Liver (tissue), 9 donors: ENCODE measurements around the gene NELFCD. TPM values are rescaled to one million over a fixed set of nuclear protein-coding genes. Genes with fewer than 3 reads are reported as not detected.

Experiments used
- DNase-seq: peaks from one replicate; pipeline ENCODE4 v3.0.0-alpha.2; 2017; ENCODE audit warnings: low spot score
- H3K27ac ChIP-seq, 2 donors: one replicate each; pipeline ENCODE4 v1.7.0; 2013; ENCODE audit warnings: inconsistent platforms in 2 of 2, low read length in 2 of 2, control low read depth in 1 of 2, low read depth in 1 of 2, mild to moderate bottlenecking in 1 of 2
- H3K27me3 ChIP-seq, 4 donors: one replicate each; pipeline versions ENCODE4 v1.6.1 to v1.7.0; 2013; ENCODE audit warnings: low read length in 3 of 4, inconsistent platforms in 1 of 4, mild to moderate bottlenecking in 1 of 4, moderate library complexity in 1 of 4; ENCODE audit not compliant: control insufficient read depth in 4 of 4, insufficient read depth in 4 of 4
- H3K36me3 ChIP-seq, 4 donors: one replicate each; pipeline versions ENCODE4 v1.6.1 to v1.7.0; 2013; ENCODE audit warnings: low read length in 3 of 4, mild to moderate bottlenecking in 3 of 4, low read depth in 1 of 4, moderate library complexity in 1 of 4; ENCODE audit not compliant: control insufficient read depth in 4 of 4, insufficient read depth in 3 of 4
- H3K4me1 ChIP-seq, 4 donors: one replicate each; pipeline versions ENCODE4 v1.6.1 to v1.7.0; 2013; ENCODE audit warnings: low read length in 3 of 4, mild to moderate bottlenecking in 3 of 4, moderate library complexity in 1 of 4; ENCODE audit not compliant: control insufficient read depth in 4 of 4, insufficient read depth in 4 of 4
- H3K4me3 ChIP-seq, 3 donors: one replicate each; pipeline versions ENCODE4 v1.6.1 to v1.7.0; 2013; ENCODE audit warnings: low read length in 3 of 3, control low read depth in 1 of 3, low read depth in 1 of 3, mild to moderate bottlenecking in 1 of 3
- H3K9ac ChIP-seq, 2 donors: one replicate each; pipeline ENCODE4 v1.7.0; 2013; ENCODE audit warnings: low read length in 2 of 2, mild to moderate bottlenecking in 2 of 2, moderate library complexity in 2 of 2, control low read depth in 1 of 2, low read depth in 1 of 2
- H3K9me3 ChIP-seq, 4 donors: one replicate each; pipeline versions ENCODE4 v1.6.1 to v1.7.0; 2013; ENCODE audit warnings: low read length in 3 of 4; ENCODE audit not compliant: control insufficient read depth in 4 of 4
- FOXA1 ChIP-seq: IDR thresholded peaks from 2 replicates; pipeline ENCODE4 v1.6.1; 2016; ENCODE audit warnings: antibody characterized with exemption
- FOXA2 ChIP-seq: IDR thresholded peaks from 2 replicates; pipeline ENCODE4 v1.6.1; 2016; ENCODE audit warnings: antibody characterized with exemption
- GABPA ChIP-seq, 2 donors: IDR thresholded peaks in 1 of 2; conservative IDR thresholded peaks in 1 of 2; 2 replicates each; pipeline ENCODE4 v1.6.1; 2016; ENCODE audit warnings: antibody characterized with exemption in 2 of 2, mild to moderate bottlenecking in 1 of 2, moderate library complexity in 1 of 2
- HNF4A ChIP-seq, 2 donors: conservative IDR thresholded peaks; 2 replicates each; pipeline ENCODE4 v1.6.1; 2016; ENCODE audit warnings: antibody characterized with exemption in 2 of 2, mild to moderate bottlenecking in 2 of 2
- HNF4G ChIP-seq: IDR thresholded peaks from 2 replicates; pipeline ENCODE4 v1.6.1; 2016; ENCODE audit warnings: antibody characterized with exemption
- JUND ChIP-seq, 2 donors: IDR thresholded peaks; 2 replicates each; pipeline ENCODE4 v1.6.1; 2016; ENCODE audit warnings: antibody characterized with exemption in 2 of 2
- NR2F2 ChIP-seq: IDR thresholded peaks from 2 replicates; pipeline ENCODE4 v1.6.1; 2016; ENCODE audit warnings: antibody characterized with exemption
- RAD21 ChIP-seq, 2 donors: IDR thresholded peaks; 2 replicates each; pipeline ENCODE4 v1.6.1; 2016; ENCODE audit warnings: antibody characterized with exemption in 2 of 2, mild to moderate bottlenecking in 2 of 2
- RXRA ChIP-seq, 2 donors: IDR thresholded peaks; 2 replicates each; pipeline ENCODE4 v1.6.1; 2017 to 2018; ENCODE audit warnings: antibody characterized with exemption in 2 of 2, mild to moderate bottlenecking in 1 of 2
- SP1 ChIP-seq: IDR thresholded peaks from 2 replicates; pipeline ENCODE4 v1.6.1; 2018; ENCODE audit warnings: antibody characterized with exemption, mild to moderate bottlenecking
- ZBTB33 ChIP-seq: IDR thresholded peaks from 2 replicates; pipeline ENCODE4 v1.6.1; 2016; ENCODE audit warnings: antibody characterized with exemption
- WGBS: extraction: QIAGEN DNeasy Blood & Tissue Kit; methylation state at CpG from one replicate; pipeline ENCODE4 v1.1.7; 2013; 5-methylcytosine and 5-hydroxymethylcytosine counted together
- polyA plus RNA-seq, 2 donors: library from polyadenylated mRNA; stranded (reverse) in 1 of 2; unstranded in 1 of 2; fragments of 200-250 nt in 1 of 2; fragments of >200 nt in 1 of 2; fragmentation: Nextera tagmentation in 1 of 2; extraction: Ambion mirVana in 1 of 2; gene quantifications; one replicate each; pipeline versions ENCODE4 v1.2.1 to v1.2.3, GENCODE V29; 2013 to 2015
- total RNA-seq, 2 donors: library from RNA; depleted of rRNA; stranded (reverse); fragments of >200 nt; gene quantifications; one replicate each; pipeline ENCODE4 v1.2.3, GENCODE V29; 2014
- TF ChIP-seq, protein P1 (sequence below): IDR thresholded peaks from 2 replicates; pipeline ENCODE4 v1.6.1; 2016; ENCODE audit warnings: antibody characterized with exemption, mild to moderate bottlenecking
- TF ChIP-seq, protein P2 (sequence below): fragments of 150-350 bp; IDR thresholded peaks from 2 replicates; pipeline ENCODE4 v1.5.1; 2017; ENCODE audit warnings: improper control_type of control experiment, low read depth, low read length; ENCODE audit not compliant: missing input control
- TF ChIP-seq, protein P3 (sequence below): IDR thresholded peaks from 2 replicates; pipeline ENCODE4 v1.6.1; 2016; ENCODE audit warnings: antibody characterized with exemption
- TF ChIP-seq, protein P4 (sequence below): IDR thresholded peaks from 2 replicates; pipeline ENCODE4 v1.6.1; 2016; ENCODE audit warnings: antibody characterized with exemption
- donor health status: healthy.
- donor health status: healthy.
- donor health status: healthy.
- donor health status: healthy.
- donor health status: healthy.

The NELFCD gene
- total and polyA plus RNA-seq, 4 donors = 28.1 to 39.8 (median 37.0) TPM

DNA sequence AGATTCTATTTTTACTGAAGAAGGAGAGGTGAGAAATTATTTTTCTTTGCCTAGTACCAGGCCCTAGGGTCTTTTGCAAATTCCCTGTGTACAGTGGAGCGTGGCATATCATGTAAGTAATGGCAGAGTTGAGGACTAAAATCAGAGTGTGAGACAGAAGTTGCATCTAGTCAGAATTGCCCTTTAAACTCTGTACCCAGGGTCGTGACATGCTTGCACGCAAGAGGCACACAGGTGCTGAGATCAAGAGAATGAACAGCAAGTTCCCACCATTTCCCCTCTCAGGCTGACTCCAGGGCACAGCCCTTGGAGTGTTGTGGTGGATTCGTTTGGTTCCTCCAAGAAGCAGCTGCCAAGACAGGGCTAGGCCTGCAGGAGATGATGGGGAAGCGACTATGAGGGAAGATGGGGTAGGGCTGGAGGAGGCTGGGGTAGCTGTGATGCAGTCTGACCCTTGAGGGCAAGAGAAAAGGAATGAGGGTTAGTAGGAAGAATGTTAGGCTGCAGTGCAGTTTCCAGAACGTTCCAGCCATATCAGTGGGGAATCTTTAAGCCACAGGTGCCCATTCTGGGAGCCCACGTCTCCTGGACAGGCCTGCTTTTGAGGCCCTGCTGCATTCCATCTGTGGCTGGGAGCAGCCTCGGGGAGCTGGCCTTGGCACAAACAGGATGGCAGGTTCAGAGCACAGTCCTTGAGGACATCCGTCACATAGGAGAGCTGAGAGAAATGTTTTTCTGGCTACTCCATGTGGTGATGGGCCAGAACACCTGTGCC is 6.9 kb downstream of the NELFCD start:
- TF ChIP-seq SP1 (peak; percentile 48), RXRA (IDR thresholded peaks at IDR 0.05) (peak; percentile 29 to 42), JUND (IDR thresholded peaks at IDR 0.05) (no peak), ZBTB33 (no peak), HNF4G (peak; percentile 17), HNF4A (conservative IDR thresholded peaks at IDR 0.05) (peak; percentile 79 to 86), GABPA (IDR thresholded peaks at IDR 0.05 in 1 of 2, conservative IDR thresholded peaks at IDR 0.05 in 1 of 2) (no peak), RAD21 (IDR thresholded peaks at IDR 0.05) (no peak), FOXA2 (no peak)
- TF ChIP-seq, protein P1, sequence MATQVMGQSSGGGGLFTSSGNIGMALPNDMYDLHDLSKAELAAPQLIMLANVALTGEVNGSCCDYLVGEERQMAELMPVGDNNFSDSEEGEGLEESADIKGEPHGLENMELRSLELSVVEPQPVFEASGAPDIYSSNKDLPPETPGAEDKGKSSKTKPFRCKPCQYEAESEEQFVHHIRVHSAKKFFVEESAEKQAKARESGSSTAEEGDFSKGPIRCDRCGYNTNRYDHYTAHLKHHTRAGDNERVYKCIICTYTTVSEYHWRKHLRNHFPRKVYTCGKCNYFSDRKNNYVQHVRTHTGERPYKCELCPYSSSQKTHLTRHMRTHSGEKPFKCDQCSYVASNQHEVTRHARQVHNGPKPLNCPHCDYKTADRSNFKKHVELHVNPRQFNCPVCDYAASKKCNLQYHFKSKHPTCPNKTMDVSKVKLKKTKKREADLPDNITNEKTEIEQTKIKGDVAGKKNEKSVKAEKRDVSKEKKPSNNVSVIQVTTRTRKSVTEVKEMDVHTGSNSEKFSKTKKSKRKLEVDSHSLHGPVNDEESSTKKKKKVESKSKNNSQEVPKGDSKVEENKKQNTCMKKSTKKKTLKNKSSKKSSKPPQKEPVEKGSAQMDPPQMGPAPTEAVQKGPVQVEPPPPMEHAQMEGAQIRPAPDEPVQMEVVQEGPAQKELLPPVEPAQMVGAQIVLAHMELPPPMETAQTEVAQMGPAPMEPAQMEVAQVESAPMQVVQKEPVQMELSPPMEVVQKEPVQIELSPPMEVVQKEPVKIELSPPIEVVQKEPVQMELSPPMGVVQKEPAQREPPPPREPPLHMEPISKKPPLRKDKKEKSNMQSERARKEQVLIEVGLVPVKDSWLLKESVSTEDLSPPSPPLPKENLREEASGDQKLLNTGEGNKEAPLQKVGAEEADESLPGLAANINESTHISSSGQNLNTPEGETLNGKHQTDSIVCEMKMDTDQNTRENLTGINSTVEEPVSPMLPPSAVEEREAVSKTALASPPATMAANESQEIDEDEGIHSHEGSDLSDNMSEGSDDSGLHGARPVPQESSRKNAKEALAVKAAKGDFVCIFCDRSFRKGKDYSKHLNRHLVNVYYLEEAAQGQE = no peak
- TF ChIP-seq, protein P2, sequence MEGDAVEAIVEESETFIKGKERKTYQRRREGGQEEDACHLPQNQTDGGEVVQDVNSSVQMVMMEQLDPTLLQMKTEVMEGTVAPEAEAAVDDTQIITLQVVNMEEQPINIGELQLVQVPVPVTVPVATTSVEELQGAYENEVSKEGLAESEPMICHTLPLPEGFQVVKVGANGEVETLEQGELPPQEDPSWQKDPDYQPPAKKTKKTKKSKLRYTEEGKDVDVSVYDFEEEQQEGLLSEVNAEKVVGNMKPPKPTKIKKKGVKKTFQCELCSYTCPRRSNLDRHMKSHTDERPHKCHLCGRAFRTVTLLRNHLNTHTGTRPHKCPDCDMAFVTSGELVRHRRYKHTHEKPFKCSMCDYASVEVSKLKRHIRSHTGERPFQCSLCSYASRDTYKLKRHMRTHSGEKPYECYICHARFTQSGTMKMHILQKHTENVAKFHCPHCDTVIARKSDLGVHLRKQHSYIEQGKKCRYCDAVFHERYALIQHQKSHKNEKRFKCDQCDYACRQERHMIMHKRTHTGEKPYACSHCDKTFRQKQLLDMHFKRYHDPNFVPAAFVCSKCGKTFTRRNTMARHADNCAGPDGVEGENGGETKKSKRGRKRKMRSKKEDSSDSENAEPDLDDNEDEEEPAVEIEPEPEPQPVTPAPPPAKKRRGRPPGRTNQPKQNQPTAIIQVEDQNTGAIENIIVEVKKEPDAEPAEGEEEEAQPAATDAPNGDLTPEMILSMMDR = no peak
- TF ChIP-seq, protein P3, sequence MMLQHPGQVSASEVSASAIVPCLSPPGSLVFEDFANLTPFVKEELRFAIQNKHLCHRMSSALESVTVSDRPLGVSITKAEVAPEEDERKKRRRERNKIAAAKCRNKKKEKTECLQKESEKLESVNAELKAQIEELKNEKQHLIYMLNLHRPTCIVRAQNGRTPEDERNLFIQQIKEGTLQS = no peak
- Histone ChIP-seq H3K27ac (peak overlapping the region in 1 of 2 donors; percentile 9), H3K36me3 (peaks cover 5 to 35% (median 22%) of the 10 kb centered on the region in 4 donors), H3K9ac (no peak overlapping the region), H3K4me3 (no peak overlapping the region), H3K27me3 (no peaks in the 10 kb centered on the region), H3K9me3 (no peaks in the 10 kb centered on the region), H3K4me1 (peaks cover 9 to 48% (median 30%) of the 10 kb centered on the region in 4 donors)
- 76% methylated on average over 9 of the region's 9 CpGs for WGBS
- peak; percentile 30 for DNase-seq

- Histone ChIP-seq H3K27ac (no peak overlapping the region), H3K4me1 (peaks cover 11 to 53% (median 35%) of the 10 kb centered on the region in 4 donors), H3K27me3 (no peaks in the 10 kb centered on the region), H3K36me3 (peaks cover 5 to 39% (median 23%) of the 10 kb centered on the region in 4 donors), H3K9ac (no peak overlapping the region), H3K4me3 (no peak overlapping the region), H3K9me3 (no peaks in the 10 kb centered on the region)
- DNase-seq = peak; percentile 16
- 96% methylated on average over 6 of the region's 6 CpGs for WGBS
- TF ChIP-seq, protein P4, sequence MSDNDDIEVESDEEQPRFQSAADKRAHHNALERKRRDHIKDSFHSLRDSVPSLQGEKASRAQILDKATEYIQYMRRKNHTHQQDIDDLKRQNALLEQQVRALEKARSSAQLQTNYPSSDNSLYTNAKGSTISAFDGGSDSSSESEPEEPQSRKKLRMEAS = no peak
- TF ChIP-seq RAD21 (IDR thresholded peaks at IDR 0.05) (no peak), HNF4G (no peak), JUND (IDR thresholded peaks at IDR 0.05) (no peak), GABPA (IDR thresholded peaks at IDR 0.05 in 1 of 2, conservative IDR thresholded peaks at IDR 0.05 in 1 of 2) (no peak), NR2F2 (no peak), FOXA1 (no peak), RXRA (IDR thresholded peaks at IDR 0.05) (no peak), SP1 (no peak)
- TF ChIP-seq, protein P3 = no peak
- TF ChIP-seq, protein P1 = no peak
- TF ChIP-seq, protein P2 = no peak
These were observed 7.5 kb downstream of the NELFCD start for GRCh38 chr20:58988565-58988882.
